Progenitor cell of endocrine pancreas (in vitro differentiated cells): ENCODE results near the gene LAMB1. TPM values are rescaled to one million over a fixed set of nuclear protein-coding genes. Genes with fewer than 3 reads are reported as not detected.

Experiments
- DNase-seq: peaks from one replicate; pipeline ENCODE4 v3.0.0; 2021; ENCODE audit warnings: low spot score; ENCODE audit not compliant: unreplicated experiment
- H3K27ac Mint-ChIP-seq: 2 replicates; pipeline ENCODE4 v1.8.0; 2021; ENCODE audit warnings: mild to moderate bottlenecking, moderate library complexity, mixed read lengths
- H3K27me3 Mint-ChIP-seq: 2 replicates; pipeline ENCODE4 v1.8.0; 2021; ENCODE audit warnings: mixed read lengths
- H3K36me3 Mint-ChIP-seq: 2 replicates; pipeline ENCODE4 v1.8.0; 2022; ENCODE audit warnings: mixed read lengths; ENCODE audit not compliant: insufficient read depth
- H3K4me1 Mint-ChIP-seq: 2 replicates; pipeline ENCODE4 v1.8.0; 2021; ENCODE audit warnings: low read depth, mixed read lengths
- H3K4me3 Mint-ChIP-seq: 2 replicates; pipeline ENCODE4 v1.8.0; 2021; ENCODE audit warnings: low read depth, mild to moderate bottlenecking, moderate library complexity, mixed read lengths
- H3K9me3 Mint-ChIP-seq: 2 replicates; pipeline ENCODE4 v1.8.0; 2021; ENCODE audit warnings: low read depth, mixed read lengths
- total RNA-seq: library from RNA; stranded (reverse); gene quantifications from 2 replicates; pipeline ENCODE4 v1.2.1, GENCODE V29; 2021
- TF ChIP-seq, protein P1 (sequence below): fragments of 200-600 bp; sonication (generic); IDR thresholded peaks from one replicate; pipeline ENCODE4 v1.5.0; 2021; ENCODE audit warnings: antibody characterized with exemption, mild to moderate bottlenecking; ENCODE audit not compliant: unreplicated experiment

LAMB1 gene
- total RNA-seq, 1 donor from 2014 or later: 275 TPM

DNA sequence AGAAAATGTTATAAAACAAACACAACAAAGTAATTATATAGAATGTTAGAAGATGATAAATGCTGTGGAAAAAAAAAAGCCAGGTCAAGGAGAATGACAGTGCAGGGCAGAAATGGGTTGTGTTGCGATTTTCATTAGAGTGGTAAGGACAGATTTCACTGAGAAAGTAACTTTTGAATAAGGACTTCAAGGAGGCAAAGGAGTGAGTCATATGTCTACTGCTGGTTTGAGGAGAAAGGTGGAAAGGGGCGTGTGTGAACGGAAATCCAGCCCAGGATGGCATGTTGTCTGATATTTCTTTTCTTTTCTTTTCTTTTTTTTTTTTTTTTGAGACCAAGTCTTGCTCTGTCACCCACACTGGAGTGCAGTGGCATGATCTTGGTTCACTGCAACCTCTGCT is 124.3 kb downstream of the LAMB1 start:
- TF ChIP-seq, protein P1, sequence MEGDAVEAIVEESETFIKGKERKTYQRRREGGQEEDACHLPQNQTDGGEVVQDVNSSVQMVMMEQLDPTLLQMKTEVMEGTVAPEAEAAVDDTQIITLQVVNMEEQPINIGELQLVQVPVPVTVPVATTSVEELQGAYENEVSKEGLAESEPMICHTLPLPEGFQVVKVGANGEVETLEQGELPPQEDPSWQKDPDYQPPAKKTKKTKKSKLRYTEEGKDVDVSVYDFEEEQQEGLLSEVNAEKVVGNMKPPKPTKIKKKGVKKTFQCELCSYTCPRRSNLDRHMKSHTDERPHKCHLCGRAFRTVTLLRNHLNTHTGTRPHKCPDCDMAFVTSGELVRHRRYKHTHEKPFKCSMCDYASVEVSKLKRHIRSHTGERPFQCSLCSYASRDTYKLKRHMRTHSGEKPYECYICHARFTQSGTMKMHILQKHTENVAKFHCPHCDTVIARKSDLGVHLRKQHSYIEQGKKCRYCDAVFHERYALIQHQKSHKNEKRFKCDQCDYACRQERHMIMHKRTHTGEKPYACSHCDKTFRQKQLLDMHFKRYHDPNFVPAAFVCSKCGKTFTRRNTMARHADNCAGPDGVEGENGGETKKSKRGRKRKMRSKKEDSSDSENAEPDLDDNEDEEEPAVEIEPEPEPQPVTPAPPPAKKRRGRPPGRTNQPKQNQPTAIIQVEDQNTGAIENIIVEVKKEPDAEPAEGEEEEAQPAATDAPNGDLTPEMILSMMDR: no peak
- H3K36me3 Mint-ChIP-seq: no peaks in the 10 kb centered on the region
- H3K4me1 Mint-ChIP-seq: peaks cover 4% of the 10 kb centered on the region
- H3K27me3 Mint-ChIP-seq: peaks cover 3% of the 10 kb centered on the region
- H3K27ac Mint-ChIP-seq: no peak overlapping the region
- DNase-seq: no peak
- H3K9me3 Mint-ChIP-seq: no peaks in the 10 kb centered on the region
- H3K4me3 Mint-ChIP-seq: no peak overlapping the region

DNA sequence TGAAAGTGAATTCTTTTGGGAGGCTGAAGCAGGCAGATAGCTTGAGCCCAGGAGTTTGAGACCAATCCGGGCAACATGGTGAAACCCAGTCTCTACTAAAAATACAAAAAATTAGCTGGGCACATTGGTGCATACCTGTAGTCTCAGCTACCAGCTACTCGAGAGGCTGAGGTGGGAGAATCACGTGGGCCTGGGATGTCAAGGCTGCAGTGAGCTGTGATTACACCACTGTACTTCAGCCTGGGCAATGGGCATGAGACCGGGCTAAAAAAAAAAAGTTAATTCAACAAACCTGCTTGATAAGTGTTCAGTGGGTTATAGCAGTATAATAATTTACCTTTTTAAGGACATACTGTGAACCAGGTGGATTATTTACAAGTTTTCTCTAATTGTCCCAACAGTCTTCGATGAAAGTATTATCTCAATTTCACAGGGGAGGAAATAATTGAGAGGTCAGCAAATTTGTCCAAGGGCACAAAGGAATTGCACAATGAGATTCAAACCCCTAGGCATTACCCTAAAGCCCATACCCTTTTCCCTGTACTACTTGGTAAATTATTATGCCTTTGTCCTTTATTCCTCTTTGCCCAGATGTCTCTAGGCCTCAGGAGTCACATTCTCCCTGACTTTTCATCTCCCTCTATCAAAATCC is 125.1 kb downstream of the LAMB1 start:
- H3K27me3 Mint-ChIP-seq: peaks cover 3% of the 10 kb centered on the region
- no peaks in the 10 kb centered on the region for H3K9me3 Mint-ChIP-seq
- no peak overlapping the region for H3K4me3 Mint-ChIP-seq
- no peak overlapping the region for H3K27ac Mint-ChIP-seq
- H3K36me3 Mint-ChIP-seq: no peaks in the 10 kb centered on the region
- TF ChIP-seq, protein P1: no peak
- DNase-seq: no peak
- H3K4me1 Mint-ChIP-seq: peaks cover 4% of the 10 kb centered on the region

DNA sequence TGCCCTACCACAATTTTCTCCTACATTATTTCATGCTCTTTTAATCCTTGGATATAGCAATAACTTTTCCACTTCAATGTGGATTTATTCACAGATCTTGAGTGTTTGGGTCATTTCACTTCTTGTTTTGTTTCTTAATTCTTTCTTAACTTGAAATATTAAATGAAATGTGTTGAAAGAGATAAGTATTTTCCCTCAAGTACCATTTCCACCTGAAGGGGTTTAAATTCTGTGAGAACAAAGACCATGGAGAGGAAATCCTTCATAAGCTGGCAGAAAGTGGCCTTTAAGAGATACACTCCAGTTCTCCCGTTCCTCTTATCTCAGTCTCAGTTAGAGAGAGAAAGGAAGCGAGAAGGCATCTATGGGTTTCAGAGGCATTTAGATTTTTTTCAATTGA is 126.0 kb downstream of the LAMB1 start:
- TF ChIP-seq, protein P1: no peak
- H3K4me3 Mint-ChIP-seq: no peak overlapping the region
- H3K27me3 Mint-ChIP-seq: peaks cover 3% of the 10 kb centered on the region

DNA sequence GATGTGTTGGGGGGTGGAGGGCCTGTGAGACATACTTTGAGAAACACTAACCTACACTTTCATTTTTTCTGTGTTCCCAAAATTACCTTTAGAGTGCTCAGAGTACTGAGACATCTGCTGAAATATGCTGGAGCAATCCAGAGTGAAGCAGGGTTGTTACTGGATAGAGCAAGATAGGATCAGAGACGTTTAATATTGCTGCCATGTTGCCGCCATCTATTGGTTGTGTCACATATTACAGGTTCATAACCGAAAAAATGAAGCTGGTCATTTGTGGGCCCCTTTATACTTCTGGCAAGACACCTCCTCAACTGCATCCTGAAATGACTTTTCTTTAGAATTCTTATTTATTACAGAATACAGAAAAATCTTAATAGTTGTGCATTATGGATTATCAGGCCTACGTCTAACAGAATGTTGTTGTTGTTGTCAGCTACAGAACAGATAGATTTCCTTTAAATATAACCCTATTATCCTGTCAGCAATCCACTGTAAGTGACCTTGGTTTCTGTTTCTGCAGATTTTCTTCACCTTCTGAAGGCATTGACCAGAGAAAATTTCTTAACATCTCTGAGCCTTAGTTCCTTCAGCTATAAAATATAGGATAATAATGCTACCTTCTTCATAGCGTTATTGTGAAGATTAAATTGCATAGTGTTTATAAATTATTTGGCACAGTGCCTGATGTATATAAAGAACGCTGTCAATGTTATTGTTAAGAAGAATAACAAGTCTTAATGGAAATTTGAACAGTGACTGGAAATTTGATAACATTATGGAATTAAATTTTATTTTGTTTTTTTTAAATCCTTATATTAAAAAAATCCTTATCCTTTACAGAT is 128.1 kb downstream of the LAMB1 start:
- H3K27me3 Mint-ChIP-seq: peaks cover 3% of the 10 kb centered on the region
- peaks cover 4% of the 10 kb centered on the region for H3K4me1 Mint-ChIP-seq
- H3K36me3 Mint-ChIP-seq: no peaks in the 10 kb centered on the region
- no peaks in the 10 kb centered on the region for H3K9me3 Mint-ChIP-seq
- DNase-seq: peak; percentile 16
- no peak overlapping the region for H3K27ac Mint-ChIP-seq
- TF ChIP-seq, protein P1: peak; percentile 79
- H3K4me3 Mint-ChIP-seq: no peak overlapping the region

More for the DNA sequence above, 126.0 kb downstream of the LAMB1 start:
- Mint-ChIP-seq H3K27ac (peak overlapping the region; percentile 6), H3K4me1 (peaks cover 4% of the 10 kb centered on the region), H3K36me3 (no peaks in the 10 kb centered on the region), H3K9me3 (no peaks in the 10 kb centered on the region)
- DNase-seq: no peak

DNA sequence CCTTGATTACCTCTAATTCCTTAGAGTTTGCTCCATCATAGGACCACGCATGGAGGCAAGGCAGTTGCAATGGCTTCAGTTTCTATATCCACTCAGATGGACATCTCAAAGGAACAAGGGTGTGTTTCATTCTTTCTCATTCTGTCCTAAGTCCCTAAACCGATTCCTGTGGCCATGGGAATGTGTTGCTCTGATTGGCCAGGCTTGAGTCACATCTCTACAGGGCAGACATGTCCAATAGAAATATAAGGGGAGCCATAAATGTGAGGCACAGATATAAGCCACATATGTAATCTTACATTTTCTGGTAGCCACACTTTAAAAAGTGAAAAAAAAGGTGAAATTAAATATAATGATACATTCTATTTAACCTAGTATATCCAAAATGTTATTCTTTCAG is 128.8 kb downstream of the LAMB1 start:
- Mint-ChIP-seq H3K27ac (no peak overlapping the region), H3K27me3 (no peaks in the 10 kb centered on the region), H3K9me3 (no peaks in the 10 kb centered on the region), H3K4me3 (no peak overlapping the region), H3K4me1 (peaks cover 4% of the 10 kb centered on the region), H3K36me3 (no peaks in the 10 kb centered on the region)
- TF ChIP-seq, protein P1: no peak
- no peak for DNase-seq

Other genes with a start within 250 kb of the LAMB1 start
- gene SLC26A3, start 199.9 kb downstream of the LAMB1 start, total RNA-seq: 2.0 and 2.8 TPM in 2 replicates
- gene DLD, start 112.0 kb downstream of the LAMB1 start, total RNA-seq: 75.7 and 80.0 TPM in 2 replicates
- 0.12 and 0.91 TPM in 2 replicates for gene LAMB4, start 127.2 kb upstream of the LAMB1 start, total RNA-seq